CD4-positive, CD25-positive, alpha-beta regulatory T cell (primary cell): Measurements from ENCODE around the gene NRL. TPM values are rescaled to one million over a fixed set of nuclear protein-coding genes. Genes with fewer than 3 reads are reported as not detected.
"Not testable (repeated sequence)": the region's sequence is repeated elsewhere in the genome, so short reads cannot be mapped to it uniquely, and the experiment has no call there.

Source experiments
- ATAC-seq, 2 donors: fragments of 150-1000 bp; cut with Tn5 transposase; one replicate each; pipeline ENCODE4 v1.10.0; 2021; ENCODE audit warnings: low read depth in 2 of 2, moderate number of reproducible peaks in 2 of 2, moderate library complexity in 1 of 2
- DNase-seq, 3 donors: peaks; one replicate each; pipeline versions ENCODE4 v3.0.0 to v3.0.0-alpha.2; 2012 to 2022; ENCODE audit warnings: mixed read lengths in 1 of 3
- H3K27ac ChIP-seq: one replicate; pipeline ENCODE4 v1.7.0; 2013; ENCODE audit warnings: mild to moderate bottlenecking, low read length; ENCODE audit not compliant: insufficient read depth, poor library complexity, severe bottlenecking
- H3K27me3 ChIP-seq: one replicate; pipeline ENCODE4 v1.7.0; 2013; ENCODE audit warnings: low read length; ENCODE audit not compliant: control insufficient read depth, insufficient read depth
- H3K36me3 ChIP-seq: one replicate; pipeline ENCODE4 v1.7.0; 2013; ENCODE audit warnings: mild to moderate bottlenecking, low read length, moderate library complexity; ENCODE audit not compliant: control insufficient read depth, insufficient read depth
- H3K4me1 ChIP-seq: 2 replicates; pipeline ENCODE4 v1.7.0; 2013; ENCODE audit warnings: mild to moderate bottlenecking, low read length; ENCODE audit not compliant: insufficient read depth, control insufficient read depth, poor library complexity, severe bottlenecking
- H3K4me3 ChIP-seq: one replicate; pipeline ENCODE4 v1.7.0; 2013; ENCODE audit warnings: low read depth, mild to moderate bottlenecking, low read length, moderate library complexity
- H3K9me3 ChIP-seq, 2 experiments: 1 replicate in 1 of 2; 2 replicates in 1 of 2; pipeline ENCODE4 v1.7.0; 2013; ENCODE audit warnings: low read length in 2 of 2, mild to moderate bottlenecking in 1 of 2, moderate library complexity in 1 of 2; ENCODE audit not compliant: control insufficient read depth in 2 of 2
- H3K27ac Mint-ChIP-seq, 3 donors: one replicate each; pipeline ENCODE4 v1.8.0; 2020 to 2022; ENCODE audit warnings: mild to moderate bottlenecking in 3 of 3, mixed read lengths in 3 of 3, moderate library complexity in 2 of 3
- H3K27me3 Mint-ChIP-seq: one replicate; pipeline ENCODE4 v1.8.0; 2022; ENCODE audit warnings: mild to moderate bottlenecking, mixed read lengths
- H3K36me3 Mint-ChIP-seq: one replicate; pipeline ENCODE4 v1.8.0; 2020; ENCODE audit warnings: mixed read lengths
- H3K4me1 Mint-ChIP-seq, 4 donors: one replicate each; pipeline ENCODE4 v1.8.0; 2020 to 2022; ENCODE audit warnings: mixed read lengths in 4 of 4, mild to moderate bottlenecking in 1 of 4
- H3K4me3 Mint-ChIP-seq, 4 donors: one replicate each; pipeline ENCODE4 v1.8.0; 2020 to 2022; ENCODE audit warnings: mild to moderate bottlenecking in 4 of 4, mixed read lengths in 4 of 4, moderate library complexity in 3 of 4
- H3K9me3 Mint-ChIP-seq, 7 donors: one replicate each; pipeline ENCODE4 v1.8.0; 2020 to 2022; ENCODE audit warnings: mixed read lengths in 7 of 7, mild to moderate bottlenecking in 3 of 7, moderate library complexity in 2 of 7
- polyA plus RNA-seq, 4 donors: library from polyadenylated mRNA; unstranded; fragments of 300-500 nt; fragmentation: Illumina TruSeq; gene quantifications; one replicate each; pipeline ENCODE4 v1.2.3, GENCODE V29; 2021
- total RNA-seq: library from RNA; stranded (reverse); gene quantifications from one replicate; pipeline ENCODE4 v1.2.3, GENCODE V29; 2022

Gene NRL
- total and polyA plus RNA-seq, 5 donors from 2014 or later, result 1.9 to 2.9 (median 2.2) TPM

- Histone ChIP-seq H3K9me3 (no peaks in the 10 kb centered on the region), H3K4me1 (peaks cover 3% of the 10 kb centered on the region), H3K4me3 (no peak overlapping the region), H3K27ac (no peak overlapping the region), H3K36me3 (no peaks in the 10 kb centered on the region), H3K27me3 (no peaks in the 10 kb centered on the region)
- no peak for ATAC-seq
- Mint-ChIP-seq H3K4me3 (no peak overlapping the region), H3K9me3 (peaks cover 0 to 6% (median 0%) of the 10 kb centered on the region in 7 donors), H3K27me3 (peaks cover 15% of the 10 kb centered on the region), H3K4me1 (peaks cover 0 to 12% (median 6%) of the 10 kb centered on the region in 4 donors), H3K27ac (no peak overlapping the region), H3K36me3 (no peaks in the 10 kb centered on the region)
- no peak for DNase-seq
Measured at GRCh38 chr14:24038686-24039085, 76.1 kb downstream of the NRL start.

- Histone ChIP-seq H3K4me1 (peaks cover 3% of the 10 kb centered on the region), H3K27ac (no peak overlapping the region), H3K4me3 (no peak overlapping the region), H3K36me3 (no peaks in the 10 kb centered on the region), H3K9me3 (peaks cover 2 to 6% of the 10 kb centered on the region in 2 experiments), H3K27me3 (no peaks in the 10 kb centered on the region)
- H3K4me3 Mint-ChIP-seq, result no peak overlapping the region
- peaks cover 20% of the 10 kb centered on the region for H3K27me3 Mint-ChIP-seq
- H3K9me3 Mint-ChIP-seq, result peaks cover 0 to 6% (median 0%) of the 10 kb centered on the region in 7 donors
- DNase-seq (no peak), ATAC-seq (no peak)
- H3K27ac Mint-ChIP-seq, result no peak overlapping the region
- peaks cover 0 to 12% (median 6%) of the 10 kb centered on the region in 4 donors for H3K4me1 Mint-ChIP-seq
- no peaks in the 10 kb centered on the region for H3K36me3 Mint-ChIP-seq
Measured at GRCh38 chr14:24037658-24038037, 77.1 kb downstream of the NRL start.

- H3K4me1 ChIP-seq, ATAC-seq, H3K36me3 ChIP-seq, H3K27me3 ChIP-seq, DNase-seq, H3K36me3 Mint-ChIP-seq, H3K27ac ChIP-seq: not testable (repeated sequence)
- Histone ChIP-seq H3K4me3 (peak overlapping the region; percentile 48), H3K9me3 (peaks cover 3 to 11% of the 10 kb centered on the region in 2 experiments)
- Mint-ChIP-seq H3K9me3 (peaks cover 0 to 11% (median 3%) of the 10 kb centered on the region in 7 donors), H3K4me1 (peaks cover 0 to 12% (median 6%) of the 10 kb centered on the region in 4 donors), H3K27ac (peak overlapping the region; percentile 82 to 99 (median 95)), H3K27me3 (peaks cover 15% of the 10 kb centered on the region), H3K4me3 (peak overlapping the region; percentile 93 to 100 (median 93))
Measured at GRCh38 chr14:24036963-24037657, 77.6 kb downstream of the NRL start.

GRCh38 chr14:24036169-24036962, 78.4 kb downstream of the NRL start:
- H3K36me3 ChIP-seq, result no peaks in the 10 kb centered on the region
- H3K9me3 ChIP-seq, result peaks cover 6 to 12% of the 10 kb centered on the region in 2 experiments
- no peaks in the 10 kb centered on the region for H3K27me3 ChIP-seq
- DNase-seq, result peak; percentile 50 to 71 (median 50)
- peak overlapping the region; percentile 14 for H3K27ac ChIP-seq
- Mint-ChIP-seq H3K4me1 (peaks cover 0 to 12% (median 6%) of the 10 kb centered on the region in 4 donors), H3K9me3 (peaks cover 0 to 17% (median 3%) of the 10 kb centered on the region in 7 donors), H3K27ac (peak overlapping the region; percentile 82 to 99 (median 95)), H3K27me3 (peaks cover 8% of the 10 kb centered on the region), H3K36me3 (no peaks in the 10 kb centered on the region), H3K4me3 (peak overlapping the region; percentile 93 to 100 (median 93))
- H3K4me3 ChIP-seq, result peak overlapping the region; percentile 48
- H3K4me1 ChIP-seq, result peaks cover 3% of the 10 kb centered on the region
- peak; percentile 77 to 82 for ATAC-seq

GRCh38 chr14:24035769-24036168, 79.0 kb downstream of the NRL start:
- not testable (repeated sequence) for H3K27me3 Mint-ChIP-seq, H3K4me3 ChIP-seq, H3K36me3 ChIP-seq, H3K27me3 ChIP-seq, H3K4me1 ChIP-seq, H3K36me3 Mint-ChIP-seq, DNase-seq, H3K27ac ChIP-seq
- Mint-ChIP-seq H3K4me3 (peak overlapping the region; percentile 58 to 100 (median 86)), H3K4me1 (peaks cover 0 to 12% (median 6%) of the 10 kb centered on the region in 4 donors), H3K9me3 (peaks cover 0 to 23% (median 5%) of the 10 kb centered on the region in 7 donors), H3K27ac (peak overlapping the region in 1 of 3 donors; percentile 95)
- ATAC-seq, result peak in 1 of 2 donors; percentile 7
- H3K9me3 ChIP-seq, result peaks cover 6 to 12% of the 10 kb centered on the region in 2 experiments

GRCh38 chr14:24032727-24033418, 81.9 kb downstream of the NRL start:
- H3K4me3 Mint-ChIP-seq, result peak overlapping the region in 1 of 4 donors; percentile 8
- no peak overlapping the region for H3K27ac Mint-ChIP-seq
- H3K27ac ChIP-seq, result no peak overlapping the region
- peaks cover 0 to 12% (median 6%) of the 10 kb centered on the region in 4 donors for H3K4me1 Mint-ChIP-seq
- peaks cover 6 to 12% of the 10 kb centered on the region in 2 experiments for H3K9me3 ChIP-seq
- no peaks in the 10 kb centered on the region for H3K36me3 ChIP-seq
- ATAC-seq, result no peak
- peaks cover 0 to 26% (median 6%) of the 10 kb centered on the region in 7 donors for H3K9me3 Mint-ChIP-seq
- H3K27me3 ChIP-seq, result no peaks in the 10 kb centered on the region
- H3K4me1 ChIP-seq, result peaks cover 3% of the 10 kb centered on the region
- peaks cover 12% of the 10 kb centered on the region for H3K27me3 Mint-ChIP-seq
- no peak overlapping the region for H3K4me3 ChIP-seq
- no peak for DNase-seq
- H3K36me3 Mint-ChIP-seq, result no peaks in the 10 kb centered on the region

GRCh38 chr14:24031331-24031730, 83.4 kb downstream of the NRL start:
- not testable (repeated sequence) for H3K4me3 ChIP-seq, H3K4me3 Mint-ChIP-seq, H3K27ac ChIP-seq, DNase-seq, H3K27ac Mint-ChIP-seq, H3K27me3 ChIP-seq, H3K4me1 ChIP-seq, H3K36me3 Mint-ChIP-seq, H3K4me1 Mint-ChIP-seq, ATAC-seq, H3K36me3 ChIP-seq
- peaks cover 0 to 29% (median 7%) of the 10 kb centered on the region in 7 donors for H3K9me3 Mint-ChIP-seq
- peaks cover 22% of the 10 kb centered on the region for H3K27me3 Mint-ChIP-seq
- H3K9me3 ChIP-seq, result peaks cover 6 to 12% of the 10 kb centered on the region in 2 experiments
